ENCODE results near the gene KRTAP5-10. TPM values are rescaled to one million over a fixed set of nuclear protein-coding genes. Genes with fewer than 3 reads are reported as not detected.
"Not testable (repeated sequence)": the region's sequence is repeated elsewhere in the genome, so short reads cannot be mapped to it uniquely, and the experiment has no call there.

Gene KRTAP5-10
- total RNA-seq, 6 experiments from 2014 or later: 0.17 to 0.18 (median 0.18) TPM; not detected in 3

GRCh38 chr11:71538666-71538990, 26.7 kb upstream of the KRTAP5-10 start:
- H3K36me3 ChIP-seq: no peaks in the 10 kb centered on the region
- peaks cover 0 to 20% (median 10%) of the 10 kb centered on the region in 4 donors for H3K4me1 ChIP-seq
- DNase-seq (no peak), ATAC-seq (peak in 1 of 4 donors; percentile 23)
- WGBS (ENCODE audit: insufficient coverage, low coverage, low lambda C conversion rate, missing lambda C conversion rate): 94% methylated on average over 3 of the region's 4 CpGs
- no peak overlapping the region for H3K4me3 ChIP-seq
- no peak overlapping the region for H3K27ac ChIP-seq
- H3K27me3 ChIP-seq: no peaks in the 10 kb centered on the region
- intact Hi-C loops (cut with DNase I): no loop called here
- TF ChIP-seq CTCF (IDR thresholded peaks at IDR 0.05) (no peak), POLR2A (IDR thresholded peaks at IDR 0.05) (no peak)
- no peaks in the 10 kb centered on the region for H3K9me3 ChIP-seq

GRCh38 chr11:71539017-71539416, 26.3 kb upstream of the KRTAP5-10 start:
- ATAC-seq (no peak), DNase-seq (no peak)
- no peaks in the 10 kb centered on the region for H3K27me3 ChIP-seq
- WGBS (ENCODE audit: insufficient coverage, low coverage, low lambda C conversion rate, missing lambda C conversion rate): 80% methylated on average over 11 of the region's 11 CpGs
- no peaks in the 10 kb centered on the region for H3K36me3 ChIP-seq
- H3K27ac ChIP-seq: no peak overlapping the region
- peaks cover 0 to 19% (median 8%) of the 10 kb centered on the region in 4 donors for H3K4me1 ChIP-seq
- H3K4me3 ChIP-seq: no peak overlapping the region
- intact Hi-C loops (cut with DNase I): no loop called here
- no peak for TF ChIP-seq POLR2A (IDR thresholded peaks at IDR 0.05)
- TF ChIP-seq CTCF (IDR thresholded peaks at IDR 0.05): no peak
- no peaks in the 10 kb centered on the region for H3K9me3 ChIP-seq

GRCh38 chr11:71539971-71540370, 25.4 kb upstream of the KRTAP5-10 start:
- H3K4me3 ChIP-seq; H3K9me3 ChIP-seq; H3K27ac ChIP-seq; H3K4me1 ChIP-seq; ATAC-seq; DNase-seq; H3K27me3 ChIP-seq; intact Hi-C loops (cut with DNase I); H3K36me3 ChIP-seq: not testable (repeated sequence)
- 92% methylated on average over 6 of the region's 11 CpGs for WGBS (ENCODE audit: insufficient coverage, low coverage, low lambda C conversion rate, missing lambda C conversion rate)

GRCh38 chr11:71540521-71541304, 24.6 kb upstream of the KRTAP5-10 start:
- ATAC-seq; intact Hi-C loops (cut with DNase I); H3K9me3 ChIP-seq; H3K36me3 ChIP-seq; H3K4me1 ChIP-seq; H3K4me3 ChIP-seq; DNase-seq; H3K27me3 ChIP-seq; H3K27ac ChIP-seq: not testable (repeated sequence)
- WGBS (ENCODE audit: insufficient coverage, low coverage, low lambda C conversion rate, missing lambda C conversion rate): 75% methylated on average over 7 of the region's 9 CpGs

GRCh38 chr11:71542382-71542781, 23.0 kb upstream of the KRTAP5-10 start:
- no peak overlapping the region for H3K4me3 ChIP-seq
- WGBS (ENCODE audit: insufficient coverage, low coverage, low lambda C conversion rate, missing lambda C conversion rate): 60% methylated on average over 2 of the region's 7 CpGs
- no peaks in the 10 kb centered on the region for H3K36me3 ChIP-seq
- TF ChIP-seq CTCF (IDR thresholded peaks at IDR 0.05) (no peak), POLR2A (IDR thresholded peaks at IDR 0.05) (no peak)
- intact Hi-C loops (cut with DNase I): no loop called here
- ATAC-seq (no peak), DNase-seq (no peak)
- no peaks in the 10 kb centered on the region for H3K4me1 ChIP-seq
- H3K27ac ChIP-seq: no peak overlapping the region
- no peaks in the 10 kb centered on the region for H3K9me3 ChIP-seq
- no peaks in the 10 kb centered on the region for H3K27me3 ChIP-seq
